ENCODE results near the gene CLEC10A. TPM values are rescaled to one million over a fixed set of nuclear protein-coding genes. Genes with fewer than 3 reads are reported as not detected.

CLEC10A gene
- total and polyA plus RNA-seq, 2 experiments from 2014 or later = not detected

- TF ChIP-seq ETS1 (IDR thresholded peaks at IDR 0.05) (no peak), NANOG (IDR thresholded peaks at IDR 0.05; ENCODE audit: borderline replicate concordance) (no peak), EZH2 (IDR thresholded peaks at IDR 0.05; ENCODE audit: low read depth, unreplicated experiment) (no peak)
Observed at GRCh38 chr17:7063518-7064094, 16.4 kb downstream of the CLEC10A start (continued).

GRCh38 chr17:7060165-7060891 is 19.7 kb downstream of the CLEC10A start:
- Histone ChIP-seq H3K4me2 (no peak overlapping the region), H2AFZ (no peak overlapping the region), H3K27me3 (ENCODE audit: insufficient read depth) (no peaks in the 10 kb centered on the region), H3F3A (replicated peaks; ENCODE audit: low read depth) (no peaks in the 10 kb centered on the region), H3K27ac (ENCODE audit: low read depth) (no peak overlapping the region), H3K36me3 (ENCODE audit: insufficient read depth) (no peaks in the 10 kb centered on the region), H3K4me3 (no peak overlapping the region), H3K4me1 (ENCODE audit: insufficient read depth) (no peaks in the 10 kb centered on the region), H3K9me2 (ENCODE audit: insufficient read depth) (no peaks in the 10 kb centered on the region), H3K79me2 (replicated peaks; ENCODE audit: insufficient read depth) (no peaks in the 10 kb centered on the region), H4K20me1 (replicated peaks; ENCODE audit: insufficient read depth) (no peaks in the 10 kb centered on the region)
- no peak overlapping the region for H3K27ac Mint-ChIP-seq
- H3K36me3 Mint-ChIP-seq (ENCODE audit: low read depth) = no peaks in the 10 kb centered on the region
- no peak for DNase-seq (ENCODE audit: low spot score)
- peaks cover 3% of the 10 kb centered on the region; the same call in 2 of the 3 replicates for H3K4me1 Mint-ChIP-seq
- ATAC-seq = no peak
- no peaks in the 10 kb centered on the region for H3K9me3 Mint-ChIP-seq
- peaks cover 9% of the 10 kb centered on the region for H3K27me3 Mint-ChIP-seq (ENCODE audit: insufficient read depth, low read depth, poor library complexity)
- H3K4me3 Mint-ChIP-seq = no peak overlapping the region
- TF ChIP-seq POLR2AphosphoS5 (IDR thresholded peaks at IDR 0.05; ENCODE audit: low read depth) (no peak), ETS1 (IDR thresholded peaks at IDR 0.05) (no peak), EZH2 (IDR thresholded peaks at IDR 0.05; ENCODE audit: low read depth, unreplicated experiment) (no peak), ZNF114 (CRISPR knock-in tag; IDR thresholded peaks at IDR 0.05) (no peak), EZH2phosphoT487 (IDR thresholded peaks at IDR 0.05; ENCODE audit: unreplicated experiment) (no peak), NANOG (IDR thresholded peaks at IDR 0.05; ENCODE audit: borderline replicate concordance) (no peak), STAT1 (IDR thresholded peaks at IDR 0.05; ENCODE audit: unreplicated experiment) (no peak), ZNF331 (CRISPR knock-in tag; IDR thresholded peaks at IDR 0.05; ENCODE audit: low read depth) (no peak), JUNB (IDR thresholded peaks at IDR 0.05; ENCODE audit: unreplicated experiment) (no peak), REST (IDR thresholded peaks at IDR 0.05; ENCODE audit: unreplicated experiment) (no peak), ZNF462 (CRISPR knock-in tag; IDR thresholded peaks at IDR 0.05) (no peak), CREB1 (CRISPR knock-in tag; IDR thresholded peaks at IDR 0.05; ENCODE audit: low read depth) (no peak)

Measured in GM23338 (cell line).